Skeletal muscle cell (primary cell): ENCODE measurements around the gene BICRA.
A peak's percentile ranks its signal among the peaks of the same experiment; 100 is the strongest.

Experiments used
- DNase-seq: peaks from one replicate; pipeline ENCODE4 v3.0.0-alpha.2; 2010; ENCODE audit warnings: low read depth
- H3K4me3 ChIP-seq: 2 replicates; pipeline ENCODE4 v1.5.1; 2011; ENCODE audit warnings: low read depth, mild to moderate bottlenecking, control low read depth, low read length, moderate library complexity

Gene BICRA

GRCh38 chr19:47600246-47601179 lies 8.4 kb upstream of the BICRA start:
- peak overlapping the region; percentile 67 for H3K4me3 ChIP-seq

DNA sequence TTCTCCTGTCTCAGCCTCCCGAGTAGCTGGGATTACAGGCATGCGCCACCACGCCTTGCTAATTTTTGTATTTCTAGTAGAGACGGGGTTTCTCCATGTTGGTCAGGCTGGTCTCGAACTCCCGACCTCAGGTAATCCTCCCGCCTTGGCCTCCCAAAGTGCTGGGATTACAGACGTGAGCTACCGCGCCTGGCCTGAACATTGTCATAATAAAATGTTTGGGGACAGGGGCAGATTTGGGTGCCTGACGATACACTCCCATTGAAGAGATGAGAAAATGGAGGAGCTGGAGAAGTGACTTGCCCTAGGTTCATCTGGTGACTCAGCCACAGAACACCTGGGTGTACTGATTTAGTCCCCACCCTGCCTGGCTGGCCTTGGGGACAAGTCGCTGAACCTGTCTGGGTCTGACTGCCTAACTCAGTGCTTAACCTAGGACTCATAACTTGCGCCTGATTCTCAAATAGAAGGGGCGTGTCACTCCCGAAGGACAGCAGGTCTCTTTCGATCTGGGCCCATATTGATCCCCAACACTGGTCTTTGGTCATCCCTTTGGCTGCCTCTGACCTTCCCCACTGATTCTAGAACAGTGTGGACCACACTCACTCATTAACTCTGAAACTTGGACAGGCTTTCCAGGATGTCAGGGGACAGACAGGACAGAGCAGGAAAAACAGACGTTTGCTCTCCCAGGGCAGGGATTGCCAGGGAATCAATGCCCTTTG lies 7.6 kb upstream of the BICRA start:
- DNase-seq = no peak
- peak overlapping the region; percentile 67 for H3K4me3 ChIP-seq

More at GRCh38 chr19:47600246-47601179, 8.4 kb upstream of the BICRA start:
- peak; percentile 93 for DNase-seq

DNA sequence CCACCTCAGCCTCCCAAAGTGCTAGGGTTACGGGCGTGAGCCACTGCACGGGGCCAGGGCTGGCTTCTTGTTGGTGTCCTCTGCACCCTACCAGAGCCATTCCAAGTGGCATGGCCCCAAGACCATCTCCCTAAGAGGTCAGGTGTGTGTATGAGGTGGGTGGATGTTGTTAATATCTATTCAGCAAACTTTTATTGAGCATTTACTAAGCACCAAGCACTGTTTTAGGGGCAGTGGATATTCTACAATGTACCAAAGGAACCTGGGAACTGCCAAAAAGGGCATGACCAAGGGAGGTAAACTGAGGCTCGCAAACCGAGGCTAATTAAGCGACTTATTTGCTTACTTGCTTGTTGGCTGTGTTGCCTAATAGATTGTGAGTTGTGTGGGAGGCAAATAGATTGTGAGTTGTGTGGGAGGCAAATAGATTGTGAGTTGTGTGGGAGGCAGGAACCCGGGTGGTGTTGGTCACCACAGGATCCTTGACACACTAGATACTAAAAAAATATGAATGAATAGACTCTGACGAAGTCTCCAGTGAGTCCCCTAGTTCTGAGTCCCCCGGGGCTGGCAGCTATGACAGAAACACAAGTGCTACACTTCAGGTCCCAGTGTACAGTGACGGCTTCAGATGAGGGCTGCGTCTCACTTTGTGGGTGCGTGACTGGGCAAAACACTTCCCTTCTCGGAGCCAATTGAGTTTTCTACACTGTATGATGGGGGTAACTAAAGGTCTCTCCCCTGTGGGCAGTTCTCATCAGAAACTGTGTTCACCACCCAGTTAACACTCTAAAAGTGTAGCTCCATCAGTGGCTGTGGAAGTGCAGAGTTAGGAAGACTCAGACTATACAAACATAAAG lies 5.0 kb upstream of the BICRA start:
- no peak overlapping the region for H3K4me3 ChIP-seq
- no peak for DNase-seq

DNA sequence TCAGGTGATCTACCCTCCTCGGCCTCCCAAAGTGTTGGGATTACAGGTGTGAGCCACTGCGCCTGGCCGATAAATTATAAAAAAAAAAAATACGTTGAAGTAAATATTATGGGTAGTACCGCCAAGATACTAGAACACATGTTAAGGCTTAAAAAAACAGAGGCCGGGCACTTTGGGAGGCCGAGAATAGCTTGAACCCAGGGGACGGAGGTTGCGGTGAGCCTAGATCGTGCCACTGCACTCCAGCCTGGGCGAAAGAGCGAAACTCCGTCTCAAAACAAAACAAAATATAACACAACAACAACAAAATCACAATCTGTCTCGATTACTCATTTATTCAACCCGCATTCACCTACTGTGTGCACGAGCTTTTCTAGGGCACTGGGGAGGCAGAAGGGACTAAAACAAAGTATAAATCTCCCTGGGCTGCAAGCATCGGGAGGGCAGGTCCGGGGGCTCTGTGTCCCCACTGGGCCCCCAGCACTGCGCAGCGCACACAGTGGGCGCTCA lies 1.3 kb upstream of the BICRA start:
- no peak for DNase-seq
- peak overlapping the region; percentile 96 for H3K4me3 ChIP-seq

GRCh38 chr19:47608074-47608918 lies 638 bp upstream of the BICRA start:
- peak overlapping the region; percentile 96 for H3K4me3 ChIP-seq
- peak; percentile 77 for DNase-seq

- peak overlapping the region; percentile 73 for H3K4me3 ChIP-seq
- DNase-seq = no peak
These were observed 1.3 kb downstream of the BICRA start for GRCh38 chr19:47609906-47610894.

DNA sequence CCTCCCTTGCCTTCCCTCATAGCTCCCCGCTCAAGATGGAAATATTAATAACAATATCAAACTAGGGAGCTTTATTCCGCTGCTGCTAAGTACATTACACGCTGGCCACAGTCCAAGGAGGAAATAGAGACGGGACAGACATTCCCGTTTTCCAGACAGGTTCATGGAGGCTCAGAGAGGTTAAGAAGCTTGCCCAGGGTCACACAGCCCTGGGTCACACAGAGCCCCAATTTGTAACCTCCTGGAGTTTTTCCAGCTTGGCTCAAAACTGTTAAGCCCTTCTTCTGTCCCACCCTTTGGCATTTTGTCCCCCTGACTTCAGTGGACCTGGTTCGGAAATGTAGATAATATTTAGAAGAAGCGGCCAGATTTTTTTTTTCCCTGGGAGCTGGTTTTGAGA lies 2.0 kb downstream of the BICRA start:
- DNase-seq = no peak
- H3K4me3 ChIP-seq = peak overlapping the region; percentile 73

- no peak for DNase-seq
- no peak overlapping the region for H3K4me3 ChIP-seq
These were observed 4.5 kb downstream of the BICRA start for GRCh38 chr19:47613165-47614020.

DNA sequence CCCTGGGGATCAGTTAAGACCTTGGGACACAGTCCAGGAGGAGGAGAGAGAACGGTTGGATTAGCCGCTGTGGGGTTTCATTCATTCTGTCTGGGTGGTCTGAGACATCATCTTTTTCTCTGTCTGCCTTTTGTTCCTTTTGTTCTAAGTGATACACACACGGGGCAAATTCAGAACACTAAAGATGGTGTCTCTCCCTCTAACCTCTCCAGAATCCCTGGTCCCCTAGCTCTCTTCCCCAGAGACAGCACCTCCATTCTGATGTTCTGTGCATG lies 5.0 kb downstream of the BICRA start:
- no peak overlapping the region for H3K4me3 ChIP-seq
- no peak for DNase-seq

GRCh38 chr19:47614559-47614958 lies 5.6 kb downstream of the BICRA start:
- H3K4me3 ChIP-seq = no peak overlapping the region
- DNase-seq = no peak

- H3K4me3 ChIP-seq = no peak overlapping the region
- no peak for DNase-seq
These were observed 6.3 kb downstream of the BICRA start for GRCh38 chr19:47615230-47615629.

GRCh38 chr19:47615714-47616113 lies 6.8 kb downstream of the BICRA start:
- DNase-seq = no peak
- no peak overlapping the region for H3K4me3 ChIP-seq

- H3K4me3 ChIP-seq = no peak overlapping the region
- DNase-seq = no peak
These were observed 9.8 kb downstream of the BICRA start for GRCh38 chr19:47618771-47619170.

DNA sequence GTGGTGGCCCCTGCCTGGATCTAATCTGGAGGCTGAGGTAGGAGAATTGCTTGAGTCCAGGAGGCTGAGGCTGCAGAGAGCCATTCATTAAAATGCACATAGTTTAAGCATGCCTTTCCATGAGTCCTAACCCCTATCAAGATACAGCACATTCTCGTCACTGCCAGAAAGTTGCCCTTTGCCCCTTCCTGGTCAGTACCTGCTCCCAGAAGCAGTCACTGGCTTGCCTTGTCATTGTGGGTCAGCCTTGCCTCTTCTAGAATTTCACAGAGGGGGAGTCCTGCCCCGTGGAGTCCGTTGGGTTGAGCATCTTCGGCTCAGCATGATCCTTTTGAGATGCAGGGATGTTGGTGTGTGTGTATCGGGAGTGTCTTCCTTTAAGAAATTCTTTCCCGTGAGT lies 10.8 kb downstream of the BICRA start:
- H3K4me3 ChIP-seq = no peak overlapping the region
- no peak for DNase-seq

- no peak overlapping the region for H3K4me3 ChIP-seq
- DNase-seq = no peak
These were observed 14.4 kb downstream of the BICRA start for GRCh38 chr19:47623151-47623920.

DNA sequence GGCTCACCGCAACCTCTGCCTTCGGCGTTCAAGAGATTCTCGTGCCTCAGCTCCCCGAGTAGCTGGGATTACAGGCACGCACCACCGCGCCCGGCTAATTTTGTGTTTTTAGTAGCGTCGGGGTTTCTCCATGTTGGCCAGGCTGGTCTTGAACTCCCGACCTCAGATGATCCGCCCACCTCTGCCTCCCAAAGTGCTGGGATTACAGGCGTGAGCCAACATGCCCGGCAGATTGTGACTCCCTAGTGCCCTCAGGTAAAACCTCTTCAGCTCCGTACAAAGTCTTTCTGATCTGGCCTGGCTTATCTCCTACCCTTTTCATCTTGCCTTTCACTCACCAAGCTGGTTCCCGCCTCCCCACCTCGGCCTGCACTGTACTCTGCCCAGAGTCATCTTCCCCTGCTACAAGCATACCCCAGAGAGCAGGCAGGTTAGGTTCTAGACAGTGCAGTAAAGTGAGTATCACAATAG lies 15.0 kb downstream of the BICRA start:
- H3K4me3 ChIP-seq = no peak overlapping the region
- no peak for DNase-seq
